H9 (cell line): ENCODE results near the gene CSMD2. TPM values are rescaled to one million over a fixed set of nuclear protein-coding genes. Genes with fewer than 3 reads are reported as not detected.

Source experiments
- DNase-seq: peaks from one replicate; pipeline ENCODE4 v3.0.0-alpha.2; 2017
- H2AFZ ChIP-seq: one replicate; pipeline ENCODE4 v1.6.1; 2013; ENCODE audit warnings: mild to moderate bottlenecking, low read length, control low read depth, moderate library complexity
- H2AK5ac ChIP-seq: 2 replicates; pipeline ENCODE4 v1.6.1; 2013; ENCODE audit warnings: low read length, control low read depth, mixed read lengths; ENCODE audit not compliant: insufficient read length
- H2BK120ac ChIP-seq: one replicate; pipeline ENCODE4 v1.6.1; 2013; ENCODE audit warnings: low read depth, mild to moderate bottlenecking, low read length, control low read depth, inconsistent platforms; ENCODE audit not compliant: poor library complexity, severe bottlenecking
- H2BK12ac ChIP-seq: 2 replicates; pipeline ENCODE4 v1.6.1; 2013; ENCODE audit warnings: low read length, control low read depth, mixed read lengths, low read depth; ENCODE audit not compliant: insufficient read length
- H2BK15ac ChIP-seq: 2 replicates; pipeline ENCODE4 v1.6.1; 2013; ENCODE audit warnings: low read depth, low read length, control low read depth
- H2BK20ac ChIP-seq: one replicate; pipeline ENCODE4 v1.6.1; 2013; ENCODE audit warnings: low read depth, mild to moderate bottlenecking, low read length, control low read depth, inconsistent platforms; ENCODE audit not compliant: poor library complexity, severe bottlenecking
- H2BK5ac ChIP-seq: 2 replicates; pipeline ENCODE4 v1.6.1; 2013; ENCODE audit warnings: low read length, control low read depth, mixed read lengths; ENCODE audit not compliant: insufficient read length
- H3K14ac ChIP-seq: 2 replicates; pipeline ENCODE4 v1.6.1; 2013; ENCODE audit warnings: low read length, control low read depth; ENCODE audit not compliant: insufficient read depth
- H3K18ac ChIP-seq: 2 replicates; pipeline ENCODE4 v1.6.1; 2013; ENCODE audit warnings: low read depth, mild to moderate bottlenecking, mixed read lengths, low read length, control low read depth; ENCODE audit not compliant: insufficient read length
- H3K23ac ChIP-seq: 2 replicates; pipeline ENCODE4 v1.6.1; 2013; ENCODE audit warnings: low read length, control low read depth, mixed read lengths, low read depth; ENCODE audit not compliant: insufficient read length
- H3K23me2 ChIP-seq: 2 replicates; pipeline ENCODE4 v1.6.1; 2013; ENCODE audit warnings: low read depth, mild to moderate bottlenecking, mixed read lengths, low read length, control low read depth; ENCODE audit not compliant: insufficient read length, poor library complexity, severe bottlenecking
- H3K27ac ChIP-seq: 2 replicates; pipeline ENCODE4 v1.5.1; 2013; ENCODE audit warnings: low read length, control low read depth, mixed read lengths, low read depth; ENCODE audit not compliant: insufficient read length
- H3K27me3 ChIP-seq: 2 replicates; pipeline ENCODE4 v1.6.1; 2013; ENCODE audit warnings: low read length, control low read depth, inconsistent platforms; ENCODE audit not compliant: insufficient read depth
- H3K4ac ChIP-seq: 2 replicates; pipeline ENCODE4 v1.6.1; 2013; ENCODE audit warnings: low read depth, mild to moderate bottlenecking, control low read depth, inconsistent platforms, low read length, moderate library complexity
- H3K4me1 ChIP-seq: 2 replicates; pipeline ENCODE4 v1.6.1; 2013; ENCODE audit warnings: low read length, control low read depth, inconsistent platforms; ENCODE audit not compliant: insufficient read depth
- H3K4me2 ChIP-seq: 2 replicates; pipeline ENCODE4 v1.6.1; 2013; ENCODE audit warnings: low read length, control low read depth, mixed read lengths; ENCODE audit not compliant: insufficient read length, insufficient read depth
- H3K56ac ChIP-seq: 2 replicates; pipeline ENCODE4 v1.6.1; 2013; ENCODE audit warnings: low read depth, mild to moderate bottlenecking, mixed read lengths, low read length, control low read depth; ENCODE audit not compliant: insufficient read length
- H3K79me1 ChIP-seq: 2 replicates; pipeline ENCODE4 v1.6.1; 2013; ENCODE audit warnings: low read depth, mild to moderate bottlenecking, moderate library complexity, low read length, control low read depth, inconsistent platforms; ENCODE audit not compliant: insufficient read depth, poor library complexity, severe bottlenecking
- H3K79me2 ChIP-seq: 2 replicates; pipeline ENCODE4 v1.6.1; 2013; ENCODE audit warnings: low read length, control low read depth, inconsistent platforms; ENCODE audit not compliant: insufficient read depth
- H3K9ac ChIP-seq: 2 replicates; pipeline ENCODE4 v1.6.1; 2013; ENCODE audit warnings: low read length, control low read depth, mixed read lengths; ENCODE audit not compliant: insufficient read length; ENCODE audit errors: extremely low read depth
- H3K9me3 ChIP-seq: one replicate; pipeline ENCODE4 v1.6.1; 2013; ENCODE audit warnings: low read depth, low read length, inconsistent platforms; ENCODE audit not compliant: control insufficient read depth
- H3T11ph ChIP-seq: one replicate; pipeline ENCODE4 v1.6.1; 2013; ENCODE audit warnings: mild to moderate bottlenecking, low read length, control low read depth, inconsistent platforms
- H4K20me1 ChIP-seq: one replicate; pipeline ENCODE4 v1.6.1; 2013; ENCODE audit not compliant: control insufficient read depth, insufficient read length, insufficient read depth
- H4K5ac ChIP-seq: 2 replicates; pipeline ENCODE4 v1.6.1; 2013; ENCODE audit warnings: low read depth, mild to moderate bottlenecking, mixed read lengths, low read length, control low read depth; ENCODE audit not compliant: insufficient read length
- H4K8ac ChIP-seq: replicated peaks from 2 replicates; pipeline ENCODE4 v1.6.1; 2013; ENCODE audit warnings: low read length, control low read depth, mixed read lengths, low read depth; ENCODE audit not compliant: insufficient read length
- H4K91ac ChIP-seq: 2 replicates; pipeline ENCODE4 v1.6.1; 2013; ENCODE audit warnings: low read depth, mild to moderate bottlenecking, moderate library complexity, mixed read lengths, low read length, control low read depth; ENCODE audit not compliant: insufficient read length
- H3K27ac Mint-ChIP-seq, 3 experiments: 2 replicates in 2 of 3; 3 replicates in 1 of 3; pipeline ENCODE4 v1.8.0; 2020 to 2021; ENCODE audit warnings: mixed read lengths in 3 of 3, mild to moderate bottlenecking in 1 of 3, moderate library complexity in 1 of 3
- H3K27me3 Mint-ChIP-seq: 2 replicates; pipeline ENCODE4 v1.8.0; 2021; ENCODE audit warnings: low read depth, mild to moderate bottlenecking, moderate library complexity, mixed read lengths
- H3K36me3 Mint-ChIP-seq, 3 experiments: 2 replicates in 2 of 3; 3 replicates in 1 of 3; pipeline ENCODE4 v1.8.0; 2020 to 2021; ENCODE audit warnings: low read depth in 3 of 3, mixed read lengths in 3 of 3; ENCODE audit not compliant: insufficient read depth in 1 of 3
- H3K4me1 Mint-ChIP-seq, 2 experiments: 2 replicates each; pipeline ENCODE4 v1.8.0; 2020; ENCODE audit warnings: mixed read lengths in 2 of 2
- H3K4me3 Mint-ChIP-seq, 2 experiments: 2 replicates in 1 of 2; 3 replicates in 1 of 2; pipeline ENCODE4 v1.8.0; 2020 to 2021; ENCODE audit warnings: mild to moderate bottlenecking in 2 of 2, mixed read lengths in 2 of 2, moderate library complexity in 1 of 2
- H3K9me3 Mint-ChIP-seq, 2 experiments: 2 replicates in 1 of 2; 3 replicates in 1 of 2; pipeline ENCODE4 v1.8.0; 2020; ENCODE audit warnings: mild to moderate bottlenecking in 2 of 2, mixed read lengths in 2 of 2, moderate library complexity in 1 of 2
- WGBS: extraction: QIAGEN DNeasy Blood & Tissue Kit; methylation state at CpG from one replicate; pipeline ENCODE4 v1.1.7; 2013; ENCODE audit warnings: missing lambda C conversion rate, low lambda C conversion rate, mixed read lengths; ENCODE audit not compliant: insufficient read length; ENCODE audit errors: extremely low coverage; 5-methylcytosine and 5-hydroxymethylcytosine counted together
- total RNA-seq: library from RNA; stranded (reverse); gene quantifications from 2 replicates; pipeline ENCODE4 v1.2.1, GENCODE V29; 2021
- TF ChIP-seq, protein P1 (sequence below): fragments of 200-600 bp; sonication (generic); conservative IDR thresholded peaks from 3 replicates; pipeline ENCODE4 v1.8.0; 2021; ENCODE audit warnings: antibody characterized with exemption, mild to moderate bottlenecking

CSMD2 gene
- total RNA-seq, 1 experiment from 2014 or later, result 6.4 TPM

DNA sequence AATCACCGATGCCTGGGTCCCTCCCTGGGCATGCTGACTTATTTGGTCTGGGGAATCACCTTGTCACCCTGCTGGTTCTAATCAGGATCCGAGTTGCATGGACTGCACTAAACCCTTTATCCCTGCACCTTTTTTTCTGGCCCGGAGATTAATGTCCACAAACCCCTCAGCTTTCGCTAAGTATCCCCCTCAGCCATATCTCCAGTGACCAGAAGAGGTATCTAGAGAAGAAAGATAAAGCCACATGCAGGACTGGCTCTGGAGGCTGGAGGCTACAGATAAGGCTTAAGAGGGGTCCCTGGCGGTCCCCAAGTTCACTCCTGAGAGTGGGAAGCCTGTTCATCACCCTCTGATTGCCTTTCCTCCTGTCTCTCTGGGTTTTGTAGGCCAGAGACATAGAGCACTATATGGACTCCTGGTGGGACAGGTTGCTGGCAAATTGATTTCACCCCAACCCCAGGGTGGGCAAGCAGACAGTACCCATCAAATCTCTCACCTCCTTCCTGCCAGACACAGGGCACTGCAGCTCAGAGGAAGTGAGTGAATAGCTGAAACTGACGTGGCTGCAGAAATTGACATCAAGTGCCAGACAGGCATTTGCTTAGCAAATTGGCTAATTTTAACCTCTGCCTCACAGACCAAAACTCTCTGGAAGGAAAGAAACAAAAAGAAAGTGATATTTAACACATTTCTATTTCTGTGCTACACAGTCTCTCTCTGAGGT lies 262.4 kb downstream of the CSMD2 start:
- Histone ChIP-seq H4K20me1 (no peaks in the 10 kb centered on the region), H3K27ac (no peak overlapping the region), H3K23me2 (no peaks in the 10 kb centered on the region), H4K8ac (no peak overlapping the region), H4K91ac (no peak overlapping the region), H2AFZ (no peak overlapping the region), H2BK120ac (no peak overlapping the region), H3K79me2 (no peaks in the 10 kb centered on the region), H3K27me3 (no peaks in the 10 kb centered on the region), H2BK15ac (no peak overlapping the region), H2BK5ac (no peak overlapping the region), H3K9me3 (no peaks in the 10 kb centered on the region), H3K18ac (no peak overlapping the region), H3K4ac (no peak overlapping the region), H3K56ac (no peak overlapping the region), H2AK5ac (no peak overlapping the region), H3K4me1 (no peaks in the 10 kb centered on the region), H3K79me1 (no peaks in the 10 kb centered on the region), H2BK12ac (no peak overlapping the region), H3K14ac (no peak overlapping the region), H4K5ac (no peak overlapping the region), H3K23ac (no peak overlapping the region), H3T11ph (no peak overlapping the region), H3K4me2 (no peak overlapping the region), H2BK20ac (no peak overlapping the region), H3K9ac (no peak overlapping the region)
- Mint-ChIP-seq H3K27ac (peak overlapping the region in 1 of 3 experiments; percentile 13; a peak in 1 of 7 replicates), H3K27me3 (peaks cover 2% of the 10 kb centered on the region; the same call in 1 of the 2 replicates), H3K4me3 (no peak overlapping the region), H3K4me1 (no peaks in the 10 kb centered on the region), H3K36me3 (peaks cover 0 to 4% (median 3%) of the 10 kb centered on the region in 3 experiments; a peak in 2 of 7 replicates), H3K9me3 (peaks cover 0 to 3% of the 10 kb centered on the region in 2 experiments; a peak in 1 of 5 replicates)
- WGBS, result no CpG with 5 or more reads among the region's 6 CpGs
- TF ChIP-seq, protein P1, sequence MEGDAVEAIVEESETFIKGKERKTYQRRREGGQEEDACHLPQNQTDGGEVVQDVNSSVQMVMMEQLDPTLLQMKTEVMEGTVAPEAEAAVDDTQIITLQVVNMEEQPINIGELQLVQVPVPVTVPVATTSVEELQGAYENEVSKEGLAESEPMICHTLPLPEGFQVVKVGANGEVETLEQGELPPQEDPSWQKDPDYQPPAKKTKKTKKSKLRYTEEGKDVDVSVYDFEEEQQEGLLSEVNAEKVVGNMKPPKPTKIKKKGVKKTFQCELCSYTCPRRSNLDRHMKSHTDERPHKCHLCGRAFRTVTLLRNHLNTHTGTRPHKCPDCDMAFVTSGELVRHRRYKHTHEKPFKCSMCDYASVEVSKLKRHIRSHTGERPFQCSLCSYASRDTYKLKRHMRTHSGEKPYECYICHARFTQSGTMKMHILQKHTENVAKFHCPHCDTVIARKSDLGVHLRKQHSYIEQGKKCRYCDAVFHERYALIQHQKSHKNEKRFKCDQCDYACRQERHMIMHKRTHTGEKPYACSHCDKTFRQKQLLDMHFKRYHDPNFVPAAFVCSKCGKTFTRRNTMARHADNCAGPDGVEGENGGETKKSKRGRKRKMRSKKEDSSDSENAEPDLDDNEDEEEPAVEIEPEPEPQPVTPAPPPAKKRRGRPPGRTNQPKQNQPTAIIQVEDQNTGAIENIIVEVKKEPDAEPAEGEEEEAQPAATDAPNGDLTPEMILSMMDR, result no peak
- DNase-seq, result no peak
